Mammary epithelial cell (primary cell): Measurements from ENCODE around the gene MPDZ.

Experiments used
- EZH2 ChIP-seq: IDR thresholded peaks from 2 replicates; pipeline ENCODE4 v1.6.1; 2012; ENCODE audit warnings: low read length, inconsistent platforms, borderline replicate concordance
- TF ChIP-seq, protein P1 (sequence below), 2 donors: IDR thresholded peaks in 1 of 2; conservative IDR thresholded peaks in 1 of 2; 2 replicates each; pipeline ENCODE4 v1.5.1; 2011 to 2012; ENCODE audit warnings: inconsistent platforms in 2 of 2, low read length in 2 of 2, mild to moderate bottlenecking in 2 of 2, control low read depth in 1 of 2, low read depth in 1 of 2; ENCODE audit not compliant: insufficient read depth in 1 of 2; ENCODE audit errors: extremely low read depth in 1 of 2

DNA sequence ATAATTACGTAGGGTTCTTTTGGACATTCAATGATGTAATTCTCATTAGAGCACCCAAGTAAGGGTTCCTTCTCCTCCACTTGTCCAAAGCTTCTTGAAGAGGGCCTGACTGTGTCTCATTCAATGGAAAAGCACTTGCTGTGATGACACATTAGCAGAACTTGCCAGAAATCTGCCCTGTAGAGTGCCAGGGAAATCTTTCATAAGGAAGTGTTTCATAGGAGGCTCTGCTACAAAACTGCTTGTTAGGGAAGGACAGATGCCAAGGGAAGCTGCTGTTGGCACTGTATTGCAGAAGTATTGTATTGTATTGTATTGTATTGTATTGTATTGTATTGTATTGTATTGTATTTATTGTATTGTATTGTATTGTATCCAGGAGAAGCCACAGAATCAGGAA lies 45.5 kb upstream of the MPDZ start:
- TF ChIP-seq, protein P1, sequence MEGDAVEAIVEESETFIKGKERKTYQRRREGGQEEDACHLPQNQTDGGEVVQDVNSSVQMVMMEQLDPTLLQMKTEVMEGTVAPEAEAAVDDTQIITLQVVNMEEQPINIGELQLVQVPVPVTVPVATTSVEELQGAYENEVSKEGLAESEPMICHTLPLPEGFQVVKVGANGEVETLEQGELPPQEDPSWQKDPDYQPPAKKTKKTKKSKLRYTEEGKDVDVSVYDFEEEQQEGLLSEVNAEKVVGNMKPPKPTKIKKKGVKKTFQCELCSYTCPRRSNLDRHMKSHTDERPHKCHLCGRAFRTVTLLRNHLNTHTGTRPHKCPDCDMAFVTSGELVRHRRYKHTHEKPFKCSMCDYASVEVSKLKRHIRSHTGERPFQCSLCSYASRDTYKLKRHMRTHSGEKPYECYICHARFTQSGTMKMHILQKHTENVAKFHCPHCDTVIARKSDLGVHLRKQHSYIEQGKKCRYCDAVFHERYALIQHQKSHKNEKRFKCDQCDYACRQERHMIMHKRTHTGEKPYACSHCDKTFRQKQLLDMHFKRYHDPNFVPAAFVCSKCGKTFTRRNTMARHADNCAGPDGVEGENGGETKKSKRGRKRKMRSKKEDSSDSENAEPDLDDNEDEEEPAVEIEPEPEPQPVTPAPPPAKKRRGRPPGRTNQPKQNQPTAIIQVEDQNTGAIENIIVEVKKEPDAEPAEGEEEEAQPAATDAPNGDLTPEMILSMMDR (conservative IDR thresholded peaks at IDR 0.05 in 1 of 2, IDR thresholded peaks at IDR 0.05 in 1 of 2; ENCODE audit: extremely low read depth in 1 of 2, insufficient read depth in 1 of 2, low read depth in 1 of 2, low read length in 2 of 2) = no peak
- TF ChIP-seq EZH2 = no peak
